ENCODE data around the gene JARID2.

The JARID2 gene

GRCh38 chr6:15264902-15265761 is 19.3 kb downstream of the JARID2 start:
- DNase-seq (ENCODE audit: low read depth) = peak; percentile 97

- DNase-seq (ENCODE audit: low read depth) = no peak
Observed at GRCh38 chr6:15265787-15266186, 19.9 kb downstream of the JARID2 start.

GRCh38 chr6:15266423-15266996 is 20.6 kb downstream of the JARID2 start:
- DNase-seq (ENCODE audit: low read depth) = no peak

GRCh38 chr6:15267221-15267620 is 21.4 kb downstream of the JARID2 start:
- DNase-seq (ENCODE audit: low read depth) = no peak

- DNase-seq (ENCODE audit: low read depth) = no peak
Observed at GRCh38 chr6:15268137-15268908, 22.5 kb downstream of the JARID2 start.

GRCh38 chr6:15269011-15269410 is 23.1 kb downstream of the JARID2 start:
- DNase-seq (ENCODE audit: low read depth) = no peak

GRCh38 chr6:15269619-15270018 is 23.8 kb downstream of the JARID2 start:
- DNase-seq (ENCODE audit: low read depth) = no peak

- no peak for DNase-seq (ENCODE audit: low read depth)
Observed at GRCh38 chr6:15270402-15270801, 24.5 kb downstream of the JARID2 start.

- DNase-seq (ENCODE audit: low read depth) = no peak
Observed at GRCh38 chr6:15272562-15272961, 26.7 kb downstream of the JARID2 start.

- peak; percentile 9 for DNase-seq (ENCODE audit: low read depth)
Observed at GRCh38 chr6:15274692-15275387, 29.0 kb downstream of the JARID2 start.

- no peak for DNase-seq (ENCODE audit: low read depth)
Observed at GRCh38 chr6:15276036-15276985, 30.4 kb downstream of the JARID2 start.

GRCh38 chr6:15279047-15279661 is 33.3 kb downstream of the JARID2 start:
- no peak for DNase-seq (ENCODE audit: low read depth)

GRCh38 chr6:15280028-15280427 is 34.2 kb downstream of the JARID2 start:
- DNase-seq (ENCODE audit: low read depth) = peak; percentile 81

- DNase-seq (ENCODE audit: low read depth) = no peak
Observed at GRCh38 chr6:15280961-15281360, 35.1 kb downstream of the JARID2 start.

- DNase-seq (ENCODE audit: low read depth) = no peak
Observed at GRCh38 chr6:15282334-15282733, 36.5 kb downstream of the JARID2 start.

GRCh38 chr6:15283986-15284361 is 38.1 kb downstream of the JARID2 start:
- no peak for DNase-seq (ENCODE audit: low read depth)

- peak; percentile 10 for DNase-seq (ENCODE audit: low read depth)
Observed at GRCh38 chr6:15284743-15285142, 38.9 kb downstream of the JARID2 start.

- DNase-seq (ENCODE audit: low read depth) = no peak
Observed at GRCh38 chr6:15285682-15286294, 39.9 kb downstream of the JARID2 start.

GRCh38 chr6:15287670-15288375 is 42.0 kb downstream of the JARID2 start:
- DNase-seq (ENCODE audit: low read depth) = no peak

- no peak for DNase-seq (ENCODE audit: low read depth)
Observed at GRCh38 chr6:15288856-15289255, 43.0 kb downstream of the JARID2 start.

Measured in fibroblast of gingiva (primary cell).